Ishikawa (cell line): ENCODE data around the gene ARHGAP42.
A peak's percentile ranks its signal among the peaks of the same experiment; 100 is the strongest.

Experiments used
- CEBPB ChIP-seq: IDR thresholded peaks from 2 replicates; pipeline ENCODE4 v1.6.1; 2012
- CREB1 ChIP-seq: IDR thresholded peaks from 2 replicates; pipeline ENCODE4 v1.6.1; 2012; ENCODE audit warnings: low read depth
- EGR1 ChIP-seq: IDR thresholded peaks from 2 replicates; pipeline ENCODE4 v1.6.1; 2012
- EP300 ChIP-seq: IDR thresholded peaks from 2 replicates; pipeline ENCODE4 v1.6.1; 2012; ENCODE audit warnings: borderline replicate concordance
- FOXM1 ChIP-seq: IDR thresholded peaks from 2 replicates; pipeline ENCODE4 v1.6.1; 2012; ENCODE audit warnings: low read depth, borderline replicate concordance
- NFIC ChIP-seq: IDR thresholded peaks from 2 replicates; pipeline ENCODE4 v1.6.1; 2012
- RAD21 ChIP-seq: IDR thresholded peaks from 2 replicates; pipeline ENCODE4 v1.6.1; 2012; ENCODE audit warnings: low read depth
- TAF1 ChIP-seq: IDR thresholded peaks from 2 replicates; pipeline ENCODE4 v1.6.1; 2012; ENCODE audit warnings: low read depth, mild to moderate bottlenecking
- TCF12 ChIP-seq: IDR thresholded peaks from 2 replicates; pipeline ENCODE4 v1.6.1; 2012; ENCODE audit warnings: low read depth
- TEAD4 ChIP-seq: IDR thresholded peaks from 2 replicates; pipeline ENCODE4 v1.6.1; 2012
- YY1 ChIP-seq: IDR thresholded peaks from 2 replicates; pipeline ENCODE4 v1.6.1; 2012; ENCODE audit warnings: low read depth
- ZBTB7A ChIP-seq: IDR thresholded peaks from 2 replicates; pipeline ENCODE4 v1.6.1; 2012; ENCODE audit warnings: low read depth
- TF ChIP-seq, protein P1 (sequence below): IDR thresholded peaks from 2 replicates; pipeline ENCODE4 v1.6.1; 2012
- TF ChIP-seq, protein P2 (sequence below): IDR thresholded peaks from 2 replicates; pipeline ENCODE4 v1.6.1; 2012; ENCODE audit warnings: low read depth, mild to moderate bottlenecking
- TF ChIP-seq, protein P3 (sequence below): IDR thresholded peaks from 2 replicates; pipeline ENCODE4 v1.6.1; 2012

Gene ARHGAP42

DNA sequence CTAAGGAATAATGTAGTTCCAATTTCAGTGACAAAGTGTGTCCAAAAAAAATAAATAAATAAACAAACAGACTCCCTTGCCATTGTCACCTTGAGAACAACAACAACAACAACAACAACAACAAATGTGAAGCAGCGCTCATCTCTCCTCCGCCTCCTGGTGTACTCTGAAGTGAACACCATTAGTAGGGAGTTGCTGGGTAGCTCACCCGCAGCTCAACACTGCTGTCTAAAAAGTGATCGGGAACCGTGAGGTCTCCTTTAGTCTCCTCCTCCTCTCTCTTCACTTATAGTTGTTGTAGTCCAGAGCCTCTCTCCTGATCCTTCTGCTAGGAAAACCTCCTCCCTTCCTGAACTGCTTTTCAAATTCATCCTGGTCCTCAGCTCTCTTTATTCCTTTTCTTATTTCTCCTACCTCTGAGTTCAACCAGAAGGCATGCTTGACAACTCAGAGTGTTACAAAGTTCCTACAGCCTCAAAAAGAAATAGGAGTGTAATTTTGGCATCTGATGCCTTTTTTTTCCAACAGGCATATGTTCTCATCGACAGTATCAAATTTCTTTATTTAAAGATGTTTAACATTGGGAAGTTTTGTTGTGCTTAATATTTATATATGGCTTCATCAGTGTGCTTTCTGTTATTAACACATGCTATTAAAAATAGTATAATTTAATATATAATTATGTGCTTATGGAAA, 227.5 kb downstream of the ARHGAP42 start:
- no peak for TF ChIP-seq ZBTB7A
- TF ChIP-seq EGR1: no peak
- TF ChIP-seq CEBPB: no peak

DNA sequence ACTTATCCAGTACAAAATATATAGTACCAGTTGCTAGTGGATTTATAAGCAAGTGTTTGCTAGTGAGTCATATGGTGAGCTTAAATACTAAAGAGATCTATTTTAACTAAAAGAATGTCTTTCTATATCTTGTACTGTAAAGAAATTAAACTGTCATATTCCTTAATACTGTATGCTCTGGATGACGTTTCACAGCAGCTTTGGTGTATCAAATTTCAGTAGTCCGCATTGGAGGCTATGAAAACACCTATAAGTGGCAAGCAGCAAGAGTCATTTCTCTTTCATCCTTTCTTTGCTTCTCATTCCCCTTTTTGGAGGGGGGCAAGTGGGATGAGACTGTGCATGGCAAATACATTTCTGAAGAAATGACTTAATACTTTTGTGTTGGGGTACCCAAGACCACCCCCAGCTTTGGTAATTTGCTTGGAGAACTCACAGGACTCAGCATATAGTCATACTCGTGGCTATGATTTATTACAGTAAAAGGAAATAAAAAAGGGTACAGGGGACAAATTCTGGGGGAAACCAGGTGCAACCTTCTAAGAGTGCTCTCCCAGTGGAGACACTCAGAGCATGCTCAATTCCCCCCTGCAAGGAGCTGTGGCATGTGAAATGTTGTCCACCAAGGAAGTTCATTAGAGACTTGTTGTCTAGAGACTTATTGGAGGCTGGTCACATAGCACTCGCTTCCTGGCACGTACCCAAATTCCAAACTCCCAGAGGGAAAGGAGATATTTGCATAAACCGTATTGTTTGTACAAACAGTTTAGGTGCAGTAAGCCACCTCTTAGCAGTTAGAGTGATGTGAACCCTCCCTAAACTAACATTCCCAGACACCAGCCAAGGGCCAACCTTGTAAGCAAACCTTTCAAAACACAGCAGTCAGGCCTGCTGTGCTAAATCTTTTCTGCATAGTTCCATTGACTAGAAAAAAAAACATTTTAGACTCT, 231.7 kb downstream of the ARHGAP42 start:
- TF ChIP-seq NFIC (peak; percentile 63), RAD21 (no peak), TAF1 (no peak), EP300 (no peak), TCF12 (no peak), CREB1 (no peak), ZBTB7A (no peak), CEBPB (no peak), FOXM1 (no peak), YY1 (no peak), TEAD4 (no peak), EGR1 (no peak)
- TF ChIP-seq, protein P1, sequence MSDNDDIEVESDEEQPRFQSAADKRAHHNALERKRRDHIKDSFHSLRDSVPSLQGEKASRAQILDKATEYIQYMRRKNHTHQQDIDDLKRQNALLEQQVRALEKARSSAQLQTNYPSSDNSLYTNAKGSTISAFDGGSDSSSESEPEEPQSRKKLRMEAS: 0 out of 2 replicates have a peak, but pooled peaks have one; percentile 15
- TF ChIP-seq, protein P2, sequence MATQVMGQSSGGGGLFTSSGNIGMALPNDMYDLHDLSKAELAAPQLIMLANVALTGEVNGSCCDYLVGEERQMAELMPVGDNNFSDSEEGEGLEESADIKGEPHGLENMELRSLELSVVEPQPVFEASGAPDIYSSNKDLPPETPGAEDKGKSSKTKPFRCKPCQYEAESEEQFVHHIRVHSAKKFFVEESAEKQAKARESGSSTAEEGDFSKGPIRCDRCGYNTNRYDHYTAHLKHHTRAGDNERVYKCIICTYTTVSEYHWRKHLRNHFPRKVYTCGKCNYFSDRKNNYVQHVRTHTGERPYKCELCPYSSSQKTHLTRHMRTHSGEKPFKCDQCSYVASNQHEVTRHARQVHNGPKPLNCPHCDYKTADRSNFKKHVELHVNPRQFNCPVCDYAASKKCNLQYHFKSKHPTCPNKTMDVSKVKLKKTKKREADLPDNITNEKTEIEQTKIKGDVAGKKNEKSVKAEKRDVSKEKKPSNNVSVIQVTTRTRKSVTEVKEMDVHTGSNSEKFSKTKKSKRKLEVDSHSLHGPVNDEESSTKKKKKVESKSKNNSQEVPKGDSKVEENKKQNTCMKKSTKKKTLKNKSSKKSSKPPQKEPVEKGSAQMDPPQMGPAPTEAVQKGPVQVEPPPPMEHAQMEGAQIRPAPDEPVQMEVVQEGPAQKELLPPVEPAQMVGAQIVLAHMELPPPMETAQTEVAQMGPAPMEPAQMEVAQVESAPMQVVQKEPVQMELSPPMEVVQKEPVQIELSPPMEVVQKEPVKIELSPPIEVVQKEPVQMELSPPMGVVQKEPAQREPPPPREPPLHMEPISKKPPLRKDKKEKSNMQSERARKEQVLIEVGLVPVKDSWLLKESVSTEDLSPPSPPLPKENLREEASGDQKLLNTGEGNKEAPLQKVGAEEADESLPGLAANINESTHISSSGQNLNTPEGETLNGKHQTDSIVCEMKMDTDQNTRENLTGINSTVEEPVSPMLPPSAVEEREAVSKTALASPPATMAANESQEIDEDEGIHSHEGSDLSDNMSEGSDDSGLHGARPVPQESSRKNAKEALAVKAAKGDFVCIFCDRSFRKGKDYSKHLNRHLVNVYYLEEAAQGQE: no peak
- TF ChIP-seq, protein P3, sequence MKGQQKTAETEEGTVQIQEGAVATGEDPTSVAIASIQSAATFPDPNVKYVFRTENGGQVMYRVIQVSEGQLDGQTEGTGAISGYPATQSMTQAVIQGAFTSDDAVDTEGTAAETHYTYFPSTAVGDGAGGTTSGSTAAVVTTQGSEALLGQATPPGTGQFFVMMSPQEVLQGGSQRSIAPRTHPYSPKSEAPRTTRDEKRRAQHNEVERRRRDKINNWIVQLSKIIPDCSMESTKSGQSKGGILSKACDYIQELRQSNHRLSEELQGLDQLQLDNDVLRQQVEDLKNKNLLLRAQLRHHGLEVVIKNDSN: no peak

DNA sequence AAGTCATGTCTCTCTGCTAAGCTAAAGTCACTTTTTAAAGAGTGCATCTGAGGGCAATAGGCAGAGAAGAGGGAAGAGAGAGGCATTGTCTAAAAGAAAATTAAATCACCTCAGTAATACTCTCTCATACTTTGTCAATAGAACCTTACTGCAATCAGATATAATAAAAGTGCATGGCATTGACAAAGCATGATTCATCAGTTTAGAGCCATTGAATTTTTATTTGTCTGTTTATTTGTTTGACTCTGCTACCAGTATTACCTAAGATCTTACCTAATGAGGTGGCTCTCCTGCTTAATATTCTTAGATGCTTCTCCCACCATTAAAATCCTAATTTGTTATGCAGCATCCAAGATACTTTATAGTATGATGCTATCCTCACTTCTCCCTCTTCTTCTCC, 233.5 kb downstream of the ARHGAP42 start:
- TF ChIP-seq CREB1 (no peak), ZBTB7A (no peak), RAD21 (no peak), TCF12 (no peak), TEAD4 (no peak), TAF1 (no peak), YY1 (no peak), CEBPB (no peak)
- TF ChIP-seq, protein P1: no peak

DNA sequence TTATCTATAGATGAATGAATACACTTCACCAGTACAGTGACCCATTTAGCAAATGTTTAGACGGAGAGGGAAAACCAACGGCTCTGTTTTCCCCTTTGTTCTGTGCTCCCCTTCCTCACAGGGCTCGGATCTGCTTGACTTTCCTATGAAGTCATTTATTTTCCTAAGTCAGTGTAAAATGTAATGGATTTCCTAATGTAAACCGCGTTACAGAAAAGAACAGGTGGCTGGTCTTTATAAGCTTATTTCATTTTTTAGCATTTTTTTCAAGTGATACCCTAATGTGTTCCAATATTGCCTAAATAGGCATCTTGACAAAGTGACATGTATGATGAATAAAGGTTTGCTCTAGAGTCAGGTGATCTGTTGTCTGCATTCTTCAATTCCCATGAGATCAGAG, 235.0 kb downstream of the ARHGAP42 start:
- TF ChIP-seq TAF1 (no peak), YY1 (no peak), FOXM1 (no peak), EP300 (no peak), TCF12 (no peak), RAD21 (no peak), NFIC (no peak), CREB1 (no peak), EGR1 (no peak), ZBTB7A (no peak), CEBPB (no peak), TEAD4 (no peak)
- TF ChIP-seq, protein P1: no peak
- TF ChIP-seq, protein P2: no peak
- TF ChIP-seq, protein P3: no peak

DNA sequence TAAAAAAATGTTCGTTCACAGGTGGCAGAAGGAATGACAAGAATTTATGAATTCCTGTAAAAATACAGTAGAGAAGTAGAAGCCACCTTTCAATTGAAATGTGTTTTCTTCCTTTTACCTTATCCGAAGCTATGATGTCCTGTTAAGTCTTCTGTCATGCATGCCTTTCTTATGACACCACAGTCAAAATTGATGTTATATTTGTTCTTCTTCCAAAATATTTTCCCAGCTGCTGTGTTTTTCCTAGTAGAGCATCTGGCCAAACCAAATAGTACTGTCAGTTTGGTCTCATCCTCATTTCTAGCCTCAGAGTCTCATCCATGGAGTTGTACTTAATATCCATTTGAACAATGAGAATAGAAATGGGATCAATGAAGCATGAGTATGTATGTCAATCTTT, 236.5 kb downstream of the ARHGAP42 start:
- TF ChIP-seq TEAD4: no peak
- no peak for TF ChIP-seq TAF1
